Right renal cortex interstitium (tissue), 3 donors: ENCODE results near the gene TCAF1. TPM values are rescaled to one million over a fixed set of nuclear protein-coding genes. Genes with fewer than 3 reads are reported as not detected.
"Not testable (repeated sequence)": the region's sequence is repeated elsewhere in the genome, so short reads cannot be mapped to it uniquely, and the experiment has no call there.

Experiments
- DNase-seq, 3 donors: peaks; one replicate each; pipeline ENCODE4 v3.0.0-alpha.2; 2013; ENCODE audit warnings: low read depth in 3 of 3, low spot score in 2 of 3
- polyA plus RNA-seq, 3 donors: library from polyadenylated mRNA; unstranded; fragments of 120-200 nt; gene quantifications; one replicate each; pipeline ENCODE4 v1.2.1, GENCODE V29; 2013; ENCODE audit not compliant: insufficient read length in 3 of 3

The TCAF1 gene
- polyA plus RNA-seq, 3 donors: 85.5 to 90.4 (median 87.0) TPM

DNA sequence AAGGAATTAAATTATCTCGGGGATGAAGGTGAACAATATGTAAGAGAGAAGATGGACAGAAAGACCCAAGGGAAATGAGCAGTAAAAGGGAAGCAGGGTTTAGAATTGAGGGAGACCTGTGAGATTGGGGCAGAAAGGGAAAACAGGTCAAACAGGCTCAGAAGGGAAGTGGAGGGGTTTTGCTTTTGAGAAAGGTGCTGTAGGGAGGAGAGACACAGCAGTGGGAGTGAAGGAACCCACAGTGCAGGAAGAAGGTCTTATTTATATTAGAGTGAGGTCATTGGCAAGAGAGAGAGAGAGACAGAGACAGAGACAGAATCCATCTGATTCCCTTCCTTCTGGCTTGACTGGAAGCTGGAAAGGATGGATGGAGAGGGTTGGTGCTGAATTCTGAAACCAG is 3.5 kb upstream of the TCAF1 start:
- DNase-seq: no peak

DNA sequence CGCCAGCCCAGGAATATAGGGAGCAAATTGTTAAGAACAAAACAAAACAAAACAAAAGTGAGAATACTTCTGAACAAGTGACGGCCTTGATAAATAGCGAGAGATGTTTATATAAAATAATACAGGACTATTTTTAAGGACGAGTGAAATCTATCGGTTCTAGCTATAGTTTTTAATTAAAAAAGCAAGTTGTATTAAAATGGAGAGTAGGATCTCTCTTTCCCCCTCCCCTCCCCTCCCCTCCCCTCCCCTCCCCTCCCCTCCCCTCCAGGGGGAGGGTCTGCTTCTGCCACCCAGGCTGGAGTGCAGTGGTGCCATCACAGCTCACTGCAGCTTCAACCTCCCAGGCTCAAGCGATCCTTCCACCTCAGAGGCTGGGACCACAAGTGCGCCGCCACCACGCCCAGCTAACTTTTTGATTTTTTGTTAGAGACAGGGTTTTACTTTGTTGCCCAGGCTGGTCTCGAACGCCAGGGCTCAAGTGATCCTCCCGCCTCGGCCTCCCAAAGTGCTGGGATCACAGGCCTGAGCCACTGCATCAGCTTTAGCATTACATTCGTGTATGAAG is 440 bp upstream of the TCAF1 start:
- DNase-seq: no peak

DNA sequence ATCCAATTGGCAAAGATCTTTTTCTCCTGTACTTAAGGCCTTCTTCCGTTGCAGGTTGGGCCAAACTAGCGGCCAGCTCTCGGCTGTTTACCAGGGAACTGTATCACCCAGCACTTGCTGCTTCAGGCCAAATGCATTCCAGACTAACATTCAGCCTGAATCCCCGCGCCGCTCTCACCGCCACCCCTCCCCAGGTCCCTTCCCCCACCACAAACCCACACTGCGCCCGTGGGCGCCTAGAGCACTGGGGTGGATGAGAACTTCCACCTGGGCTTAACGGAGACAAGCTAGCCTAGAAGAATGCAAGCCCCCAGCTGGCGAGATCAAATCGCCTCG is 676 bp downstream of the TCAF1 start:
- DNase-seq: peak in 1 of 3 donors; percentile 64

DNA sequence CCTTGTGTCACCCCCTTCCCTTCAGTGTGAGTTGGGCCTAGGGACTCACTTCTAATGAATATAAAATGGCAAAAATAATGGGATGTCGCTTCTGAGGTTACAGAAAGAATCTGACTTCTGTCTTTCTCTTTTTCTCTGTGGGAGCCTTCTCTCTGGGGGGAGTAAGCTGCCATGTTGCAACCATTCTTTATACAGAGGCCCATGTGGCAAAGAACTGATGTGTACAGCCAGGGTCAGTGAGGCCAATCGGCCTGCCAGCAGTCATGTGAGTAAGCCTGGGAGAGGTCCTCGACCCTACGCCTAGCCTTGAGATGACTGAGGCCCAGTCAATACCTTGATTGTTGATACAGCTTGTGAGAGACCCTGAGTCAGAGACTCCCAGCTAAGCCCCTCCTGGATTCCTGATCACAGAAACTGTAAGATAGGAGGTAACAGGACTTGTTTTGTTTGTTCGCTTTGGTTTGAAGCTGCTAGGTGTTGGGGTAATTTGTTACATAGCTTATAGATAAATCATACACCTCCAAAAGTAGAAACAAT is 1.7 kb downstream of the TCAF1 start:
- no peak for DNase-seq

DNA sequence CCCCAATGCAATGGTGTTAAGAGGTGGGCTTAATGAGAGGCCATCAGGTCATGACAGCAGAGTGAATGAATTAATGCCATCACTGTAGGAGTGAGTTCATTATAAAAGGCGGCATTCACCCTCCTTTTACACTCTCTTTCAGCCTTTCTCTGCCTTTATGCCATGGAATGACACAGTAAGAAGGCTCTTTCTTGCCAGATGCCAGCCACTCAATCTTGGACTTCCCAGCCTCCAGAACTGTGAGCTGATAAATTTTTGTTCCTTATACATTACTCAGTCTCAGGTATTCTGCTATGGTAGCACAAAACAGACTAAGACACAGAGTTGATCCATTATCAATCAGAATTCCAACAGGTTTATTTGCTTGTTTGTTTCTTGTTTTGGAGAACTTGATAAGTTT is 3.2 kb downstream of the TCAF1 start:
- DNase-seq: no peak

DNA sequence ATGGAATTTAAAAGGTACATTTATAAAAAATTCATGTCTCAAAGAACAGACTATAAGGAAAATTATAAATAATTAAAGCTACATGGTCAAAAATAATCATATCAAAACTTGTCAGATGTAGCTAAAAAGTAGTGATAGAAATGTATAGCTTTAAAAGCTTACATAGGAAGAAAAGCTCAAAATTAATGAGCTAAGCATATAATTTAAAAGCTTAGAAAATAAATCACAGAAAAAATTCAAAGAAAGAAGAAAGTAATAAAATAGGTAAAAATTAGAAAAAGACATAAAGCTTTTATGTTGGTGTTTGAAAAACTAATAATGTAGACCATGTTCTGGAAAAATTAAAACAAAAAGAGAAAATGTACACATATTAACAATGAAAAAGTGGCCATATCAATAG is 5.3 kb downstream of the TCAF1 start:
- DNase-seq: no peak

DNA sequence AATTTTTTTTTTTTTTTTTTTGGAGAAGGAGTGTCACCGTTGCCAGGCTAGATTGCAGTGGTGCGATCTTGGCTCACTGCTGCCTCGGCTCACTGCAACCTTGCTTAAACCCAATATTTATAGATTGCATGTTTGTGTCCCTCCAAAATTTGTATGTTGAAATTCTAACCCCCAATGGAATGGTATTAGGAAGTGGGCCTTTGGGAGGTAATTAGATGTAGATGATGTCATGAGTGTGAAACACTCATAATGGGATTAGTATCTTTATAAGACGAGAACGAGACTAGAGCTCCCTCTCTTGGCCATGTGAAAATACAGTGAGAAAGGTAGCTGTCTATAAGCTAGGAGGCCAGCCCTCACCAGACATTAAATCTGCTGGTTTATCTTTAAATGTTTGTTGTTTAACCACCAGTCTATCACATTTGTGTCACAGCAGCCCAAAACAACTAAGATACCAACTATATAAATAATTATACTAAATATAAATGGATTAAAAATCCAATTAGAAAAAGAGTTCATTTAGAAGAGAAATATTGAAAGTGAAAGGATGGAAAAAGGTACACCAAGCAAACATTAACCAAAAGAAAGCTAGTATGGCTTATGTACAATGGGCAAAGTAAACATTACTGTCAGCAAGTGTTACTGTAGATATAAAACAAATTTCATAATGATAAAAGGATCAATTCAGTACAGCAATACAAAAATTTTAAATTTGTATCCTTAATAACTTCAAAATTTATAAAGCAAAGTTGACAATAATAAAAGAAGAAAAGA is 9.3 kb downstream of the TCAF1 start:
- DNase-seq: no peak

DNA sequence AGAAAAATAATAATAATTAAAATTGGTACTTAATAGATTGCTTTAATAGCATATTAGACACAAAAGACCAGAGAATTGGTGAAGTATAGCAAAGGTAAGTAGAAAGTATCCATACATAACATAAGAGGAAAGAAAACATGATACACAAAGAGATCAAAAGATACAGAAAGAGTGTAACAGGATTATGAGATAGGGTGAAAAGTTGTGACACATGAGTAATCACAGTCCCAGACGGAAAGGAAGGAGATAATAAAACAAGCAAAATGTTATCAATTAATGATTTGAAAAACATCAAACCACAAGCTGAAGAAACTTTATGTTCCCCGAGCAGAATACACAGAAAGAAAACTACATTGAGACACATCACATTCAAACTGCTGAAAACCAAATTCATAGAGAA is 10.5 kb downstream of the TCAF1 start:
- no peak for DNase-seq

DNA sequence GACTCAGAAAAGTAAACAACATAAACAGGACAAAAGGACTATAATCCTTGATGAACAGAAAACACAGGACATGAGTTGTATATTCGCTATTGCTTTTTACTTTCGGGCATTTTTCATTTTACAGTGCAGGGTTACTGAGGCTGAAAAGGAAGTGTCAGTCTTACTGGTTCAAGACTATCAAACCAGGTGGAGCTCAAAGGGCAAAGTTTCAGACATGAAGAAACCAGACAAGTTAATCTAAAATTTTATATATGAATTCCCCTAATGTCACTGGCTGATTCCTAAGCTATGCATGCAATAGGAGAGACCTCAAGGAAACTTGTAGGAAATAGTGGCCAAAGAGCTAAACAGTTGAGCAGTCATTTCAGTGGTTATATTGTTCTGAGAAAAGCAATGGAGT is 11.4 kb downstream of the TCAF1 start:
- no peak for DNase-seq

DNA sequence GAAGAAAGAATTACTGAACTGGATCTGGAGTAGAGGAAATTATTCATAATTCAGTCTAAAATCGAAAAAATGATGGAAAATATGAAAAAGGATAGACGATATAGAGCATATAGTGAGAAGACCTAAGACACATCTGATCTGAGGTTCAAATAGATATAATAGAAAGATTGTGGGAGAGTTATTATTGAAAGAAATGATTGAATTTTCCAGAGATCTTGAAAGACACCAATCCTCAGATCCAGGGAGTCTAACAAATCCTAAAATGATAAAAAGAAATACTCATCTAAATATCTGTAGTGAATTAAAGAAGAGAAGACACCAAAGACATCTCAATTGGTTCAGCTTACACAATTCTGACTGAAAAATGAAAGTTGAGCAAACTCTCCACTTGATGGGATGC is 12.9 kb downstream of the TCAF1 start:
- DNase-seq: no peak

DNA sequence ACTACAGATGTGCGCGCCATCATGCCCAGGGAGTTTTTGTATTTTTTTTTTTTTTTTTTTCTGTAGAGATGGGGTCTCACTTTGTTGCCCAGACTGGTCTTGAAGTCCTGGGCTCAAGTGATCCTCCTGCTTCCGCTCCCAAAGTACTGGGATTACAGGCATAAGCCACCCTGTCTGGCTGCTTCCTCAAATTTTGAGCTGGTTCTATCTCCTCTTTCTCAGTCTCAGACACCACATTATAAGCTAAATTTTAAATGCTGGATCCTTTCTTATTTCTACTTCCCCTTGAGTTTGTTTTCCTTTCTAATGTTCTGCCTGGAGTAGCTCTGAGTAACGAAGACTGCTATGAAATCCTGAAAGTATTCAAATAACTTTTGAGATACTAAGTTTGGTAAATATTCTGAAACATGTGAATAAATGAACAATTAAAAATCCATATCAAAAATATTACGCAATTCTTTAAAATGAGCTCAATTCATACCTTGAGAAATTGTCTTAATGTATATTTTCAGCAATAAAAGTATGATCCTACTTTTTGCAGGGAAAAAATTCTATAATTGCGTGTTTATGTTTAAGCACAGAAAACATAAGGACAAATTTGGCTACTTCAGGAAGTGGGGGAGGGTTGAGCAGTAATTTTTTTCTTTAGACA is 15.0 kb downstream of the TCAF1 start:
- no peak for DNase-seq

DNA sequence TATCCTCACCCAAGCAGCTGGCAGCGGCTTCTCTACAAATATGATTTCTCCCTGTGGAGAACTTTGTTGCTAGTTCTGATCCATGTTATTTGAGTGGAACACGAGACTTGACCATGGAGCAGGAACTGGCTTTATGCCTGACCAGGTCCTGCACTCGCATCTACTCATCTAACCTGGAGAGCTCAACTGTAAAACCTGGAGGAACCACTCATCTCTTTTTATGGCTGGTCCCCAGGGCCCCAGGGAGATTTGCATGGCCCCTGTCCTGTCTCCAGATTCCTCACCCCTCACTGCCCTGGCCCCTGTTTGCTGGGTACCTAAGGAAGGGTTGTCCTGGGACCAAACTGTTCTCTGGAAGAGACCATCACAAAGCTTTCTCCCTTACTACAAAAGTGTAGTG is 16.0 kb downstream of the TCAF1 start:
- DNase-seq: no peak

DNA sequence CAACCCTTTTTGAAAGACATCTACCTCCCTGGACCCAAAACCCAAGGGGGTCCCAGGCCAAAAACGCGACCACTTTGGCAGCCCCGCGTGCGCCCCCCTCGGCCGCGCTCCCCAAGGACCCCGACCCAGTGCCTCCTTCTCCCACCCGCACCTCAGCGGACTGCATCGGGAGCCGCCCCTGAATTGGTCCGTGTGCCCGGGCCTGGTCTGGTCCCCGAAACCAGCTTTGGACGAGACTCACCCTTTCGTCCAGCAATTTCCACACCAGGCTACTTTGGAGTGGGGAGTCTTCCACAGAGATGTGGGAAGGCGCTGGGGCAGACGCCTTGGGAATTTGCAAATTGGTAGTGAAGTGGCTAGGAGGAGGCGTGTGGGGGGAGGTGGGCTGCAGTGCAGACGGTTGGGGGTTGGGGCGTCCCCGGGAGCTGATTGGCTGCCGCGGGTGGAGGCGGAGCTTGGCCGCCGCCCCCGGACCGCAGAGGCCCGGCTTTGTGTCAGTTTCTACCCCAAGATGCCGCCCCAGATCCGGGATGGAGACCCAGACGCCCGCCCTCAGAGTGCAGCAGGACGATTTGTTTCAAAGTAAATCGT is 16.9 kb downstream of the TCAF1 start:
- DNase-seq: peak in 2 of 3 donors; percentile 67

DNA sequence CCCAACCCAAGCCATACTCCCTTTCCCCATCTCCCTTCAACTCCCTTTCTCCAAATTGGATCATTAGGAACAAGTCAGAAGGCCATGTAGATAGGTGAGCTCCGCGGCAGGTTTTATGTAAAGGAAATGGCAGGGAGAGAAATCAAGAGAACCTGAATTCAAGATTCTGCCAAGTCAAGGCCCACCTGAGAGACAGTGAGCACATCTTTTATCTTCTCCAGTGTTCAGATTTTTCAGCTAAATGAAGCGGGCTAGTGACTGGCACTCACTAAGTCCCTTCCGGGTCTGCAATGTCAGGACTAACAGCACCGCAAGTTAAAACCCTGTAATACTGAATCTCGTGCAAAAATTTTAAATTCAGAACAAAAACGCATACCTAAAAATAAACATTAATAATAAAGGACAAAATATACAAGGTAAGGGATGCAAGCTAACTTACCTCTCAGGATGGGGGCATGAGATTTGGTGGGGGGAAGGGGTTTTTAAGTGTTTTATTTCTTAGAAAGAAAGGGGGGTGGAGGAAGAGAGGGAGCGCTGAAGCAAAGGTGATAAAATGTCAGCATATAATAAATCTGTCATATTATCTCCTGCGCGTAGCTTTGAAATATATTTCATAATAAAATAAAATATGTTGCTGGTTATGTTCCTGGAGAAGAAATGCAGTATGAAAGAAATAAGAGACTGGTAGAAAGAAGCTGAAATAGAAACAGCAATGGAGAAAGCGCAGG is 17.6 kb downstream of the TCAF1 start:
- DNase-seq: no peak

DNA sequence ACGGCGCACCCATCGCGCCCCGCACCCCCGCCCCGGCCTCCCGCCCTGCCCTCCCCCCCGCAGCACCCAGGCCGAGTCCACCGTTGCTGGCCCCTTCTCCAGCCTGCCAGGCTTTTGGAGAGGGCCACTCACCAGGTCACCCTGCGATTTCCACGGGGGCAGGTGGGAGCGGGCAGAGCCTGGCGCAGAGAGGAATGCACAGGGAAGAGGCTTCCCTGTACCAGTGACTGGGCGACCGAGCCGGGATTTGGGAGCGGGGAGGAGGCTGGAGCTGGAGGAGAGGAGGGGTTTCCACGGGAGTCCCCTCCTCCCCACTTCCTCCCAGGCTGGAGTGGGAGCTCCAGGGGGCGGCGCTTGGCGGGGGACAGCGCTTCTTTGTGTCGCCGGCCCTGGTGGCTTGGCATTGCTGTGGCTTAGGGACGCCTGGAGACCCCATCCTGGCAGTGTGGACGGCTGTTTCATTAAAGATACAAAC is 19.3 kb downstream of the TCAF1 start:
- DNase-seq: peak; percentile 70 to 86 (median 75)

DNA sequence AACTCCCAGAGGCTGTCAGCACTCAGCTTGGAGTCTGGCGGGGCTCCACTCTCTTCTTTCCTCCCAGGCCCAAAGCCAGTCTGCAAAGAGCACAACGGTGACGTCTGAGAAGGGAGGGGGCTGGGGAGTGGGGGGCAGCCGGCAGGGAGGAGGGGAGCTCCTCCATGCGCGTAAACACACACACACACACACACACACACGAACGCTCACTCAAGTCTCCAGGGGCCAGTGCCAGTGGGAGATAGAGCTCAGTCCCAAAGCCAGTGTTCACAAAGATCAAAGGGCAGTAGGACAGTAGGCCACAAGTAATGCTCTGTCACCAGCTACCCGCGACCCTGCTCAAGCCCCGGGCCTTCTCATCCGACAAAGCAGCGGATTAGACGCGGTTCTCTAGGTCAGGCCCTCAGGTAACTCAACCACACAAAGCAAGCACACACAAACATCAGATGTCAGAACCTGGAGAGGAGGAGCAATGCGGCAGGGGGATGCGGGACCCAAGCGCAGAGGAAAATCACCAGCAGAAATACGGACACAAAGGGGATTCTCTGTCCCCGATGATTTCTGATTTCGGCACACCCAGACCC is 19.9 kb downstream of the TCAF1 start:
- peak in 2 of 3 donors; percentile 65 to 73 for DNase-seq

DNA sequence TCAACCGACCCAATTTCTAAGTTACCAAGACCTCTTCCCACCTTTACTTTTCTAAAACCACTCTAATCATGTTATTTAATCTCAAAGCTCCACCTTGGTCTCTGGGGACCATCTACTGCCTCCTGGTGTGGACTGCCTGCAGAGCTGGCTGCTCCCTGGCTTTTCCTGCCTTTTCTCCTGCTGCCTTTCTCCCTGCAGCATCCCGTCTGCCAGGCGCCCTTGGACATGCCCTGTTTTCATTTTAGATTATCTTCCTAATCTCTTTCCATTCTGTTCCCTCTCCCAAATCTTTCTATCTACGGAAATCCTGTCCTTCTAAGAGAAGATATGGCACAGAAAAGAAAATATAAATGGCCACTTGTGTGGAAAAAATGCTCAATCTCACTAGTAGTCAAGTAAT is 23.1 kb downstream of the TCAF1 start:
- DNase-seq: no peak

DNA sequence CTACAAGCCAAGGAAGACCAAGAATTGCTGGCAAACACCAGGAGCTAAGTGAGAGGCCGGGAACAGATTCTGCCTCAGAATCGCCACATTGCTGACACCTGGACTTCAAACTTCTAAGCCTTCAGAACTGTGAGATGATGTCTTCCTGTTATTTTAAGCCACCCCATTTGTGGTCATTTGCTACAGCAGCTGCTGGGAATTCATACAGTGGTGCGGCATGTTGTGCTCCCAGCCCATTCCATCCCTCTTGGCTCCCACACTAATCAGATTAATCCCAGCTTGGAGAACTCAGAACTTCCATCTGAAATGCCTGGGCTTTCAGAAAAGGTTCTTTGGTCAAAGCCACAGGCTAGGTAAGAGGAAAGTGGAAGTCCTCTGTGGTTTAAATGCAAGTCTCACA is 24.9 kb downstream of the TCAF1 start:
- no peak for DNase-seq

DNA sequence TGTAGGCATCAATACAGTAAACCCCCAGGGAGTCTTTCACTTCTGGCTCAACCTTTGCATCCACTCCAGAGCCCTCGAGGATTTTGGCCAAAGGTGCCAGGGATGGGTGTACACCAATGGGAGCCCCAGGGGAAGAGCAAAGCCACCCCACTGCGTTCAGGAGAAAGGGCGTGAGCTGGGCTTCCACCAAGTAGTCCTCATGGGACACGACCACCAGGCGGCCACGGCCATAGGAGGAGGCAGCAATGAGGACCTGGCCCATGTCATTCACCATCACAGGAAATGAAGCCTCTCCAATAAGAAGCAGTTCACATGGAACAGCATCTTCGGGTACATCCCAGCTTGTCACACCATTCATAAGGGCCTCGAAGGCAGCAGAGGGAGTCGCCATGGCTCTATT is 25.8 kb downstream of the TCAF1 start:
- DNase-seq: no peak

DNA sequence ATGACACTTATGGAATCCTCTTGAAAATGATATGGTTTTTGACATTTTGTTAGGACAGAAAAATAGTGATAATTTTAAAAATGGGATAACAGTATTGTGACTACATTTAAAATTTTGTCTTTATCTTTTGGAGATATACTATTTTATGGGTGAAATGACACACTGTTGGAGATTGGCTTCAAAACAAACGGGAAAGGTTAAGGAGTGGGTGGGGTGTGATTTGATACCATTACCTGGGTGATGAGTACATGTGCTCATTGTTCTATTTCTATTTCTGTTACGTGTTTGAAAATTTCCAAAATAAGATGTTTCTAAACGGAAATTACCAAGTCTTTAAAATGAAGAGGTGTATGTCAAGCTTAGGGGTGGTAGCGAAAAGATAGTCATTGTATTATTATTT is 28.7 kb downstream of the TCAF1 start:
- DNase-seq: not testable (repeated sequence)
